Medulla oblongata (tissue), 1 donor: ENCODE results near the gene SPTBN2.

Source experiments
- DNase-seq: peaks from one replicate; pipeline ENCODE4 v3.0.0-alpha.2; 2015; ENCODE audit errors: extremely low spot score

The SPTBN2 gene

DNA sequence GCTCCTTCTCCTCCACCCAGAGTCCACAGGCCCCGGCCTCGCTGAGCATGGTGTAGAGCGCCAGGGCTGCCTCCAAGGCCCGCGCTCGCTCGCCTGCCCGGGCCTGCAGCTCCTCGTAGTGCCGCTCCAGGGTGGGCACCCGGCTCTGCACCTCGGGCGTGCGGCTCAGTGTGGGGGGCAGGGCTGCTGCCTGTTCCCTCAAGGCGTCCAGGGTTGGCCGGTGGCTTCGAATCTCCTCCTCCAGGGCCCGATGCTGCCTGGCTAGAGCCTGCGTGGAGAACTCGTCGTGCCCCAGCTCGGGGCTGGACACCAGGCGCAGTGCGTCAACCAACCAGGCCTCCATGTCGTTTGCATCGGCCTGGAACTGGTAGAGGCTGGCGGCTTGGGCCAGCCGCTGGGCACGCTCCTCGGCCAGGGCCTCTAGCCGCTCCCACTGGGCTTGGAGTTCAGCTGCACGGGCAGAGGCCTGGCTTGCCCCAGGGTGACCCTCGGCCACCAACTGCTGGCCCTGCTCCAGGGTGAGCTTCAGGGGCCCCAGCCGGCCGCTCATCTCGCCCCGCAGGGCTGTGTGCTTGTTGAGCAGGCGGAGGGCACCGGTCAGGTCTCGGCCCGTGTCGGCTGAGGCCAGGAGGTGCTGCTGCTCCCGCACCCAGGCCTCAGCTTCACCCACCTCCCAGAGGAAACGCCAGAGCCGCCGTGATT lies 24.2 kb downstream of the SPTBN2 start:
- no peak for DNase-seq

GRCh38 chr11:66701432-66702240 lies 27.4 kb downstream of the SPTBN2 start:
- no peak for DNase-seq

- no peak for DNase-seq
Observed at GRCh38 chr11:66700742-66701141, 28.3 kb downstream of the SPTBN2 start.

GRCh38 chr11:66700337-66700736 lies 28.7 kb downstream of the SPTBN2 start:
- DNase-seq = no peak

GRCh38 chr11:66698491-66698890 lies 30.5 kb downstream of the SPTBN2 start:
- DNase-seq = no peak

DNA sequence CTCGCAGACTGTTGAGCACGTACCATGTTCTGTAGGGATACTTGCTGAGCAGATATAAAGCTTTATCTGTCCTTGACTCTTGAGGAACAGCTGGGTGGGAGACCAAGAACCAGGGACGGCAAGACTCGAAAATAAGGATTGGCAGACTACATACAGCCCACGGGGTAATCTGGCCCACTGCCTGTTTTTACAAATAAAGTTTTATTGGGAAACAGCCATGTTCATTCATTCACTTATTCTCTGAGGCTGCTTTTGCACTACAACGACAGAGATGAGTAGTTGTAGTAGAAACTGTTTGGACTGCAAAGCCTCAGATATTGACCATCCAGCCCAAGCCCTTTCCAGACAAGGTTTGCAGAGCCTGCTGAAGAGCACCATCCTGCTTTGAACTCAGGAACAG lies 31.0 kb downstream of the SPTBN2 start:
- no peak for DNase-seq

GRCh38 chr11:66696146-66696545 lies 32.9 kb downstream of the SPTBN2 start:
- DNase-seq = no peak

DNA sequence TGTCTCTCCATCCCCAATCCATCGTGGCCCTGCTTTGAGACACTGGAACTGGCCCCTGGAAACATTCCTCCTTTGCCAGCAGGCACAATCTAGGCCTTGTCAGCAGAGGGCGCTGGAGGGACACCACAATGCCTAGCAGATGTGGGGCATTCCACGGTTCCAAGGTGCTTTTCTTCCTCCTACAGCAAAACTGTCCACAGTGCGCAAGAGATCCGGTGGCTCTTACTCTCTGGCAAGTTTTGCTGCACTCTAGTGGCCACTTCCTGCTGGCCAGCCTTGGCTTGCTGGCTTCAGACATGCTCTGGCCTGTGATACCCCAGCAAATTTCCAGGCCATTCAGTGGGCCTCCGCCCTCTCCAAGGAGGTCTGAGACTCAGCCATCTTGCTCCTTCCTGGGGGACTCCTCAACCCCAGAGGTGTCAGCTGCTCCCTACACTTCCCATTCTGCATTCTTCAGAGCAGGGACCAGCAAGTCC lies 34.2 kb downstream of the SPTBN2 start:
- peak; percentile 92 for DNase-seq

DNA sequence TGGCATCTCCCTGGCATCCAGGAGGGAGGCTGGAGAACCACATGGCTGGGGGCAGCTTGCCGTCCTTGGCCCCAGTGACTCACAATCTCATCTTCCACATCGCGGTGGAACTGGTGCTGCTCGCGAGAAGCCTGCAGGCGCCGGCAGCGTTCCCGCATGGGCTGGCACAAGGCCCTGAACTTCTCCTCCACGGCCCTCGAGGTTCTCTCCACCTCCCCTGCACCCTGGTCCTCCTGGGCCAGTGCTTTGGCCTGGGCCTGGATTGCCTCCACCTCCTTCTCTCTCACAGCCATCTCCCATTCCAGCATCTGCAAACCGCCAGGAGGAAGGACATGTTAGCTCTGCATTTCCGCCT lies 35.0 kb downstream of the SPTBN2 start:
- no peak for DNase-seq

DNA sequence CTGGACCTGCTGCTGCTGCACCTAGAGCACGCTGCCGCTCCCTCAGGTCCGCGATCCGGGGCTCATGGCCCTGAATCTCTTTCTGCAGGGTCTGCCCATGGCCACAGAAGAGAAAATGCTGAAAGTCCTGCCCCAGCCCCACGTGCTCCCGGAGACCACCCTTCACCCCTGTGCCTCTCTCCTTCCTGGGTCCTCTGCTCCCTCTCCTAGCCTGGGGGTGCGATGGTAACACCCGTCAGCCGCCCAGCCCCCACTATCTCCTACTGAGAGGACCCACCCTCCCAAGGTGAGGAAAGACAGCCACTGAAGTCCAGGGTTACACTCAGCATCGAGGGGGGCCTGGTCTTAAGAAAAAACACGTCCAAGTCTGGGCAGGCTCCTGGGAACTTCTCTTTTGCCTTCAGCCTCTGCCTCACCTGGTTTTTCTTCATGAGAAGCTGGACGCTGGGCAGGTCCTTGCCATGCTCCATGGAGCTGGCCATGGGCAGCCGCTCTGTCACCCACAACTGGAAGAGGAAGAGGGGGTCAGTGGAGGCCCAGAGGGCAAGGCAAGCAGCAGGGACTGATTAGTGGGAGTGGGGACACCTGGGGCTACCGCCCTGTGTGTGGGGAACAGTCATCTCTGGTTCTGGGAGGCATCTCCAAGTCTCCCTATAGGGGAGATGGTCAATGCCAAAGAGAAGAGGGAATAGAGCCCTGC lies 35.5 kb downstream of the SPTBN2 start:
- no peak for DNase-seq

DNA sequence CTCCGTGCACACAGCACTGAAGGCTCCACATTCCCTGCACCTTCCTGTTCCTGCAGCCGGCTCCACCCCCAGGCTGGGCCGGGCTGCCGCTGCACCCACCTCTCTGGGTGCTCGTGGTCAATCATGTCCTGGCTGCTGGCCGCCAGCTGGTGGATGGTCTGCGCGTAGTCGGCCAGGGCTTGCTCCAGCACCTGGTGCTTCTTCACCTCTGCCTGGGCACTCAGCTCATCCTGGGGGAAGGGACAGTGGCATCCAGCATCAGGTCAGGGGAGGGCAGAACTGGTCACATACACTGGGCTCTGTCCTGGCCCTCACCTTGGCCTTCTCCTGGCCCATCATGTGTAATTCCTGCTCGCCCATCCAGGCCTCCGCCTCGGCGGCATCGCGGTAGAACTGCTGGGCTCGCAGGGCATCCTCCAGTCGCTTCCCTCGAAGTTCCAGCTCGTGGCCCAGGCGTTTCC lies 36.1 kb downstream of the SPTBN2 start:
- no peak for DNase-seq

DNA sequence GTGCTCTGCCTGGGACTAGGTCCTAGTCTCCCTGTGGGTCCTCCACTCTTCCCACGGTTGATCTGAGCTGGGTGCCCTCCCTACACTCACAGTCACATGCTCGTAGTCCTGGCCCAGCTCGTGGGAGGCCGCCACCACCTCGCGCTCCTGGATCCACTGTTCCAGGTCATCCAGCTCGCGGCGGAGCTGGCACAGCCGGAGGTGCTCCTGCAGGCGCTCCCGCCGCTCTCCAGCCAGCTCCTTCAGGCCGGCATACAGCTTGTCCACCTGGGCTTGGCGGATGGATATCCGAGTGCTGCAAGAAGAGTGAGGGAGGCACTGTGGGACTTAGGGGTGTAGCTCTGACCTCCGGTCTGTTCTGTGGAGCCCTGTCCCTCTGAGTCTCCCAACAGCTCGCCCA lies 36.6 kb downstream of the SPTBN2 start:
- no peak for DNase-seq

GRCh38 chr11:66691311-66691980 lies 37.6 kb downstream of the SPTBN2 start:
- no peak for DNase-seq

DNA sequence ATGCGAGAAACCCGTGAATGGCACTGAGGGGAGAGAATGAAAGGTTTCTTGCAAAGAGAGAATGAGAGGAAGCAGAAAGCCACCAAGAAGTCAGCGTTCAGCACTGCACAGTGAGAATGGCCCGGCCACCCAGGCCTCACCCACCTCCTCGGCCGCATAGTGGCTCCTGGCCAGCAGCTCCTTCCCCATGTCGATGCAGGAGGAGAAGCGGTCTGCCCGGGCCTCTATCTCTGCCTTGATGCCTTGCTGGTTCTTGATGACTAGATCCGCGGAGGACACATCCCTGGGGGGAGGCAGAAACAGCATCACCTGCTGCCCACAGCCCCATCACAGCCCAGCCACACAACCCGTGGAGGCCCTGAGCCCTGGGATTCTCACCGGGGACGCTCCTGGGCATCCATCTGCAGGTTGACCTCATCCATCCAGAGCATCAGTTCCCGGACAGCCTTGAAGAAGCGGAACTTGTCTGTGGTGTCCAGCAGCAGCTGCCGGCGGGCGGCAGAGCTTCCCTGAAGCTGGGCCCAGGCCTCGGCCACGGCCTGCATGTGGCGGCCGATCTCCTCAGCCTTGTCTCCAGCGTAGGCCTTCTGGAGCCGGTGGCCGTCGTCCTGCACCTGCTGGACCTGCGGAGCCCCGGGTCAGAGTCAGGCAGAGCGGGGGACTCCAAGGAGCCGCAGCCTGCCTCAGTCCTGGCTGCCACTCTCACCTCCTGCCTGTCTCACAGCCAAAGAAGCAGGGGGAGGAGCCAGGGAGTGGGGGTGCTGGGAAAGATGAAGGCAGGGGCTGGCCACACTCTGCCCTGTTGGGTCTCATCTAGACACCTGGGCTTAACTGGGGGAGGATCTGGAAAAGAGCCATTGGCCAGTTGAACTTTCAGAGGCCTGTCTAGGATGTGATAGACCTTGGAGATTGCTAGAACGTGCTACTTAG lies 39.1 kb downstream of the SPTBN2 start:
- DNase-seq = no peak

GRCh38 chr11:66688561-66689534 lies 40.2 kb downstream of the SPTBN2 start:
- DNase-seq = no peak

DNA sequence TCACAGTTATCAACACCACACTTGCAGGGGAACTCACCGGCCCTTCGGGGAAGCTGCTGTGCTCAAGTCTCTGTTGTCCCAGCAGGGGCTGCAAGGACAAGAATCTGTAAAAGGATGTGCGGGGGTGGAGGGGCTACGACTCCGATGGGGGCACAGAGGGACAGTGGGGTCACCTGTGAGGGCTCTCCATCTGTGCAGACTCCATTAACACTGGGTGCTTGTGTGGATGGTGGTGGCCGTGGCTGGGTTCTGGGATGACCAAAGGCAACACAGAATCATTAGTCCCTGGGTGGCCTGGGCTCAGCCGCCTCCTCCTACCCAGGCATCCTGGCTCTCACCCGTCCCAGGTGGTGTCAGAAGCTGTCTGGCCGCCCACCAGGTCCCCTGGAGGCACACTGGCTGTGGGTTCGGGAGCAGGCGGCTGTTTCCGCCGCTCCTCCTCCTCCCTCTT lies 41.2 kb downstream of the SPTBN2 start:
- DNase-seq = no peak

DNA sequence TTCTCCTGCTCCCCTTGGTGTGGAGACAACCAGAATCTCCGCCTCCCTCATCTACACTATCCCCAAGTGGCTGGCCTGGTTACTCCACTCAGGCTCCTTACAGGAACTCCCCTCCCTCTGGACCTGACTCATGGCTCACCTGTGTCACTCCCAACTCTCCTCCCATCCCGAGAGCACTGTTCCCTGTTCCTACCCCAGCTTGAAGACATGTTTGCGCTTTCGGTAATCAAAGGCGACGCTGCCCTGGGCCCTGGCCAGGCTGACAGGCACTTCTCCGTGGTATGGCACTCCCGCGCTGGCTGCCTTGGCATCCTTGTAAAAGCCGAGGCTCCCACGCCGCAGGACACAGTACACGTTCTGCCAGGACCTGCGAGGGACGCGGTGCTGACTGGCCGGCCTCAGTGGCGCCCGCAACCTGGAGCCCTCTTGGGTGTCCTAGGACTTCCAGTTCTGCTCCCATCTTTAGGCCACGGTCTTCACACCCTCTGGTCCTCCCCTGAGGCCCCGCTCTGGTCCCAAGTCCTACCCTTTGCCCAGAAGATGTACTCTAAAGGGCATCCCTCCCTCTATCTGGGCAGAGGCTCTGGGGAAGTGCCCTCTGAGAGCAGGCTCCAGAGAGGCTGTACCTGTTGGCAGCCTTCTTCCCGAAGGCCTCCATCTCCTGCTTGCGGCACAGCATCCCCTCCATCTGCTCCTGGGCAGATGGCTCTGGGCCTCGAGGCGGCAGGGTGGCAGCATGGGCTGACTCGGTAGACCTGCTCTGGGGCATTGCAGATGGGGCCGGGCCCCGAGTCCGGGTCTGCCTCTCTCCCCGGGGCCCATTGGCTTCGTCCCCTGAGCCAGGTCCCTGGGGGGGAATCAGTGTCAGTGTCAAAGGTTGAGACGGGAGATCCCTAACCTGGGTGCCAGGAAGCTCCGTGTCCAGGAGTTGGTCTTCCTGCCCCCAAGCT lies 41.9 kb downstream of the SPTBN2 start:
- DNase-seq = no peak

DNA sequence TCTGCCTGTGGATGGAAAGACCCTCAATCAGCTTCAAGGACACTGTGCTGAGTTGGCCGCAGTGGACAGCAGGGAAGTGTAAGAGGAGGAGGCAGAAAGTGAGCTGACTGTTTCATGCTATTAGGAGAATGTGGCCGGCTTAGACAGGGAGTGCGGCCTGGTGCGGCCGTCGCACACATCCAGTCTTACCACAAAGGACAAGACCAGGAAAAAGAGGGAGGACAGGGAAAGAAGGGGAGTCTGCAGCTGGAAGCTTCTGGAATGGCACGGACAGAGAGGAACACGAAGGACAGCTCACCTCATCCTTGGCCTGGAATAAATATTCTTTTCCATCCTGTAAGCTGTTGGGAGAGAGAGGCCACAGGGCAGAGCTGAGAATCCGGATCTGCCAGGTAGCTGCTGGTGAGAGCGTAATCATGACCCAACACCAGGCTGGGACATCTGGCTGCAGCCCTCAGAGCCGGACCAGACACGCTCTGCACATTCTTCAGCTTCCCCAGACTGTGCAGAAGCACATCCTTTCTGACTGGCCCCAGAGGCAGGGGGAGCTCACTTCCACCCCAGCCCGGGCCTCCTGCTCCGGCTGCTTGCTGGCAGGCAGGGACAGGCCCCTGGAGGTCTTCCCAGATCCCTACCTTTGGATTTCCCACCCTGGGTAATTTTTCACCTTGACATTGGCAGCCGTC lies 42.8 kb downstream of the SPTBN2 start:
- DNase-seq = no peak
